A204.1 (cell line): Measurements from ENCODE around the gene STAG1.
A peak's percentile ranks its signal among the peaks of the same experiment; 100 is the strongest.
"Not testable (repeated sequence)": the region's sequence is repeated elsewhere in the genome, so short reads cannot be mapped to it uniquely, and the experiment has no call there.

ENCODE experiments used
- FAIRE-seq: peaks from 2 replicates; lab custom pipeline; 2012; peaks lifted over from hg19 to GRCh38; lab: Jason Lieb, UNC

Gene STAG1

GRCh38 chr3:136644212-136644611 lies 108.0 kb downstream of the STAG1 start:
- no peak for FAIRE-seq

- FAIRE-seq = not testable (repeated sequence)
These were observed 108.8 kb downstream of the STAG1 start for GRCh38 chr3:136643380-136643779.

- no peak for FAIRE-seq
These were observed 109.5 kb downstream of the STAG1 start for GRCh38 chr3:136642711-136643110.

GRCh38 chr3:136639069-136639468 lies 113.1 kb downstream of the STAG1 start:
- FAIRE-seq = no peak

- no peak for FAIRE-seq
These were observed 115.0 kb downstream of the STAG1 start for GRCh38 chr3:136637176-136637575.

GRCh38 chr3:136634821-136635220 lies 117.4 kb downstream of the STAG1 start:
- FAIRE-seq = no peak

GRCh38 chr3:136632625-136633081 lies 119.5 kb downstream of the STAG1 start:
- no peak for FAIRE-seq

GRCh38 chr3:136631424-136631823 lies 120.8 kb downstream of the STAG1 start:
- no peak for FAIRE-seq

GRCh38 chr3:136630915-136631314 lies 121.3 kb downstream of the STAG1 start:
- no peak for FAIRE-seq

GRCh38 chr3:136626493-136626892 lies 125.7 kb downstream of the STAG1 start:
- no peak for FAIRE-seq

GRCh38 chr3:136624894-136625815 lies 127.0 kb downstream of the STAG1 start:
- FAIRE-seq = no peak

GRCh38 chr3:136624371-136624770 lies 127.8 kb downstream of the STAG1 start:
- no peak for FAIRE-seq

- FAIRE-seq = no peak
These were observed 130.6 kb downstream of the STAG1 start for GRCh38 chr3:136621628-136622027.

- FAIRE-seq = no peak
These were observed 131.7 kb downstream of the STAG1 start for GRCh38 chr3:136620436-136620835.

GRCh38 chr3:136617969-136618525 lies 134.1 kb downstream of the STAG1 start:
- not testable (repeated sequence) for FAIRE-seq

GRCh38 chr3:136617198-136617597 lies 135.0 kb downstream of the STAG1 start:
- FAIRE-seq = no peak

GRCh38 chr3:136612512-136612911 lies 139.7 kb downstream of the STAG1 start:
- no peak for FAIRE-seq

- no peak for FAIRE-seq
These were observed 145.2 kb downstream of the STAG1 start for GRCh38 chr3:136606990-136607389.

- not testable (repeated sequence) for FAIRE-seq
These were observed 146.0 kb downstream of the STAG1 start for GRCh38 chr3:136606216-136606615.

GRCh38 chr3:136604961-136605360 lies 147.2 kb downstream of the STAG1 start:
- FAIRE-seq = no peak

GRCh38 chr3:136602818-136603217 lies 149.4 kb downstream of the STAG1 start:
- FAIRE-seq = no peak

- peak; percentile 21 for FAIRE-seq
These were observed 156.1 kb downstream of the STAG1 start for GRCh38 chr3:136595913-136596697.

- no peak for FAIRE-seq
These were observed 165.6 kb downstream of the STAG1 start for GRCh38 chr3:136586580-136586979.
